Measurements from ENCODE around the gene PROSER3.

DNA sequence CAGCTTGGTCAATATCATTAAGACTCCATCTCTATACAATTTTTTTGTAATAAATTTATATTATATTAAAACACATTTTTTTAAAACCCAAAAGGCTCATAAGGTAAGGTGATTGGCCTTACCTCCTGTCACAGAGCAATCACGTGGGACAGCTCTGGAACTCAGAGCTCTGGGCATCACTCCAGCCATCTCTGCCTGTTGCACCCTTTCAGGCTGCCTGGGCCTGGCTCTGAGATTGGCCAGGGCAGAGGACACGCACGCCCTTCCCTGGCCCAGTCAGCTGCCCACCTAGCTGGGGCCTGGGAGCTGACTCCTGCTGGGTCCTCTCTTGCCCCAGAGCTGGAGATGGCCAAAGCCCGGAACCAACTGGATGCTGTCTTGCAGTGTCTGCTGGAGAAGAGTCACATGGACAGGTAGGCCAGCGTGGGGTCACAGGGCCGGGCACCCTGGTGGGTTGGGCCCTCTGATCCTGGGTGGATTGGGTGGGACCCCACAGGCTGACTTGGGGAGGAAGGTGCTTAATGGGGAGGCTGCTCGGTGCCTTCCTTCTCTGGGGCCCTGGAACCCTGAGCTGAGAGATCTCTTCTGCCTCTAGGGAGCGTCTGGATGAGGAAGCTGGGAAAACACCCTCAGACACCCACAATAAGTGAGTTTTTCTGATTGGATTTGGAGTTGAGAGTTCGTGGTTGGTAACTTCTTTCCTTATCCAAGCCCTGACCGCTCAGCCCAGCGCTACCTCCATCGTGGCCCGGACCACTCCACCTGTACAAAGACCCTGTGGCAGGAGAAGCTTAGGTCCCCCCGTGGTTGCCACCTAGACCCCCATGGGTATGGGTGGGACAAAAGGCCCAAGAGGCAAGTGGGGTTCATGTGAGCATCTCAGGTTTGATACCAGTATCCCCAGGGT lies 5.9 kb upstream of the PROSER3 start:
- TF ChIP-seq, protein P1, sequence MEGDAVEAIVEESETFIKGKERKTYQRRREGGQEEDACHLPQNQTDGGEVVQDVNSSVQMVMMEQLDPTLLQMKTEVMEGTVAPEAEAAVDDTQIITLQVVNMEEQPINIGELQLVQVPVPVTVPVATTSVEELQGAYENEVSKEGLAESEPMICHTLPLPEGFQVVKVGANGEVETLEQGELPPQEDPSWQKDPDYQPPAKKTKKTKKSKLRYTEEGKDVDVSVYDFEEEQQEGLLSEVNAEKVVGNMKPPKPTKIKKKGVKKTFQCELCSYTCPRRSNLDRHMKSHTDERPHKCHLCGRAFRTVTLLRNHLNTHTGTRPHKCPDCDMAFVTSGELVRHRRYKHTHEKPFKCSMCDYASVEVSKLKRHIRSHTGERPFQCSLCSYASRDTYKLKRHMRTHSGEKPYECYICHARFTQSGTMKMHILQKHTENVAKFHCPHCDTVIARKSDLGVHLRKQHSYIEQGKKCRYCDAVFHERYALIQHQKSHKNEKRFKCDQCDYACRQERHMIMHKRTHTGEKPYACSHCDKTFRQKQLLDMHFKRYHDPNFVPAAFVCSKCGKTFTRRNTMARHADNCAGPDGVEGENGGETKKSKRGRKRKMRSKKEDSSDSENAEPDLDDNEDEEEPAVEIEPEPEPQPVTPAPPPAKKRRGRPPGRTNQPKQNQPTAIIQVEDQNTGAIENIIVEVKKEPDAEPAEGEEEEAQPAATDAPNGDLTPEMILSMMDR (conservative IDR thresholded peaks at IDR 0.05 in 1 of 2, IDR thresholded peaks at IDR 0.05 in 1 of 2; ENCODE audit: extremely low read depth in 1 of 2, insufficient read depth in 1 of 2, low read depth in 1 of 2, low read length in 2 of 2) = no peak
- no peak for TF ChIP-seq EZH2 (IDR thresholded peaks at IDR 0.05; ENCODE audit: borderline replicate concordance, low read length)

Data from mammary epithelial cell (primary cell).